SK-N-SH (cell line): ENCODE results near the gene PPM1K. TPM values are rescaled to one million over a fixed set of nuclear protein-coding genes. Genes with fewer than 3 reads are reported as not detected.

ENCODE experiments used
- CTCF ChIA-PET: fragments of 300-600, 350-600 bp; formaldehyde crosslinking; extraction: SDS; loops from one replicate; lab custom pipeline; 2021; lab: Yijun Ruan, JAX
- POLR2A ChIA-PET: fragments of 350-600 bp; sonication (Branson Sonifier 250); formaldehyde crosslinking; extraction: SDS; loops from one replicate; lab custom pipeline; 2020; ENCODE audit warnings: antibody characterized with exemption, inconsistent platforms; lab: Yijun Ruan, JAX
- DNase-seq: peaks from one replicate; pipeline ENCODE4 v3.0.0; 2012
- H2AFZ ChIP-seq: fragments of 200-600 bp; sonication (generic); 2 replicates; pipeline ENCODE4 v1.8.1; 2016; ENCODE audit warnings: antibody characterized with exemption, mild to moderate bottlenecking, low read depth
- H3F3A ChIP-seq: fragments of 200-600 bp; sonication (generic); replicated peaks from 2 replicates; pipeline ENCODE3; 2016; ENCODE audit warnings: antibody characterized with exemption, mild to moderate bottlenecking; ENCODE audit not compliant: insufficient read depth
- H3K27ac ChIP-seq, 2 experiments: fragments of 200-500 bp in 1 of 2; fragments of 200-600 bp in 1 of 2; sonication (Bioruptor generic) in 1 of 2; sonication (generic), shearing (Covaris generic) in 1 of 2; 2 replicates each; pipeline versions ENCODE4 v1.5.1 to v1.6.1; 2014 to 2016; ENCODE audit warnings: low read depth in 2 of 2, inconsistent platforms in 1 of 2, low read length in 1 of 2, mild to moderate bottlenecking in 1 of 2, mixed read lengths in 1 of 2
- H3K27me3 ChIP-seq: fragments of 200-600 bp; sonication (generic), shearing (Covaris generic); 2 replicates; pipeline ENCODE4 v1.6.1; 2016; ENCODE audit warnings: mixed run types; ENCODE audit not compliant: insufficient read depth
- H3K36me3 ChIP-seq, 2 experiments: fragments of 200-500 bp in 1 of 2; fragments of 200-600 bp in 1 of 2; sonication (Bioruptor generic) in 1 of 2; sonication (generic) in 1 of 2; replicated peaks in 1 of 2; 2 replicates each; pipeline versions ENCODE3 to v1.5.1; 2014 to 2016; ENCODE audit warnings: low read length in 1 of 2, mild to moderate bottlenecking in 1 of 2; ENCODE audit not compliant: insufficient read depth in 2 of 2, control insufficient read depth in 1 of 2
- H3K4me1 ChIP-seq, 2 experiments: fragments of 200-500 bp in 1 of 2; fragments of 200-600 bp in 1 of 2; sonication (Bioruptor generic) in 1 of 2; sonication (generic), shearing (Covaris generic) in 1 of 2; 2 replicates each; pipeline versions ENCODE4 v1.5.1 to v1.6.1; 2014 to 2016; ENCODE audit warnings: low read depth in 1 of 2, low read length in 1 of 2, mixed run types in 1 of 2; ENCODE audit not compliant: insufficient read depth in 2 of 2, control insufficient read depth in 1 of 2
- H3K4me2 ChIP-seq: fragments of 200-600 bp; sonication (generic), shearing (Covaris generic); 2 replicates; pipeline ENCODE4 v1.6.1; 2017; ENCODE audit warnings: mixed run types
- H3K4me3 ChIP-seq, 2 experiments: fragments of 200-500 bp in 1 of 2; fragments of 200-600 bp in 1 of 2; sonication (Bioruptor generic) in 1 of 2; sonication (generic), shearing (Covaris generic) in 1 of 2; 2 replicates each; pipeline versions ENCODE4 v1.5.1 to v1.8.1; 2014 to 2016; ENCODE audit warnings: low read depth in 2 of 2, inconsistent platforms in 1 of 2, low read length in 1 of 2, mild to moderate bottlenecking in 1 of 2, mixed read lengths in 1 of 2, moderate library complexity in 1 of 2
- H3K79me2 ChIP-seq: fragments of 200-600 bp; sonication (generic); 2 replicates; pipeline ENCODE4 v1.8.1; 2017; ENCODE audit warnings: mild to moderate bottlenecking; ENCODE audit not compliant: insufficient read depth
- H3K9ac ChIP-seq: fragments of 200-600 bp; sonication (generic); 2 replicates; pipeline ENCODE4 v1.6.1; 2017; ENCODE audit warnings: mixed run types
- H3K9me2 ChIP-seq: fragments of 200-600 bp; sonication (generic); 2 replicates; pipeline ENCODE4 v1.6.1; 2017; ENCODE audit warnings: mixed run types
- H3K9me3 ChIP-seq: fragments of 200-600 bp; sonication (generic); 2 replicates; pipeline ENCODE4 v1.6.1; 2017; ENCODE audit warnings: mixed run types, mild to moderate bottlenecking, moderate library complexity
- H4K20me1 ChIP-seq: fragments of 200-600 bp; sonication (generic); 2 replicates; pipeline ENCODE4 v1.6.1; 2017; ENCODE audit warnings: mild to moderate bottlenecking, mixed run types; ENCODE audit not compliant: insufficient read depth
- CHD2 ChIP-seq: fragments of 150-350 bp; IDR thresholded peaks from 2 replicates; pipeline ENCODE4 v1.6.1; 2018; ENCODE audit warnings: low read length; ENCODE audit not compliant: partially characterized antibody
- ELF1 ChIP-seq: IDR thresholded peaks from 2 replicates; pipeline ENCODE4 v1.4.0; 2012
- EP300 ChIP-seq, 2 experiments: IDR thresholded peaks; 2 replicates each; pipeline versions ENCODE4 v1.4.0 to v1.6.1; 2012; ENCODE audit warnings: borderline replicate concordance in 1 of 2, low read depth in 1 of 2, low read length in 1 of 2
- EZH2phosphoT487 ChIP-seq: fragments of 200-600 bp; sonication (generic); IDR thresholded peaks from 2 replicates; pipeline ENCODE4 v1.6.1; 2017; ENCODE audit warnings: low read depth, mixed run types, mild to moderate bottlenecking, antibody characterized with exemption, moderate library complexity, borderline replicate concordance
- GATA2 ChIP-seq: sonication (generic); formaldehyde crosslinking; IDR thresholded peaks from 2 replicates; pipeline ENCODE4 v1.5.0; 2020; ENCODE audit warnings: mild to moderate bottlenecking, missing genetic modification reagents
- PBX3 ChIP-seq: IDR thresholded peaks from 2 replicates; pipeline ENCODE4; 2012
- POLR2AphosphoS5 ChIP-seq: IDR thresholded peaks from 2 replicates; pipeline ENCODE4 v1.6.1; 2012; ENCODE audit warnings: low read depth, low read length
- RAD21 ChIP-seq: IDR thresholded peaks from 2 replicates; pipeline ENCODE4 v1.6.1; 2012; ENCODE audit warnings: mild to moderate bottlenecking, low read length
- RCOR1 ChIP-seq: fragments of 150-350 bp; IDR thresholded peaks from 2 replicates; pipeline ENCODE4 v1.6.1; 2017; ENCODE audit warnings: antibody characterized with exemption, low read length
- TAF1 ChIP-seq: IDR thresholded peaks from 2 replicates; pipeline ENCODE4 v1.6.1; 2012; ENCODE audit warnings: low read depth, mild to moderate bottlenecking, low read length, moderate library complexity, borderline replicate concordance
- TEAD4 ChIP-seq: IDR thresholded peaks from 2 replicates; pipeline ENCODE4 v1.4.0; 2012; ENCODE audit warnings: mild to moderate bottlenecking, borderline replicate concordance; ENCODE audit not compliant: insufficient read depth
- USF2 ChIP-seq: fragments of 150-350 bp; IDR thresholded peaks from 2 replicates; pipeline ENCODE4 v1.6.1; 2017; ENCODE audit warnings: antibody characterized with exemption, low read length, low read depth, borderline replicate concordance
- YY1 ChIP-seq: IDR thresholded peaks from 2 replicates; pipeline ENCODE4 v1.4.0; 2012; ENCODE audit warnings: low read depth, mild to moderate bottlenecking
- WGBS: methylation state at CpG from one replicate; pipeline ENCODE4 v1.1.6; 2017; ENCODE audit warnings: low lambda C conversion rate; 5-methylcytosine and 5-hydroxymethylcytosine counted together
- polyA plus RNA-seq, 3 experiments: library from polyadenylated mRNA; depleted of rRNA; stranded (reverse); fragments of >200 nt; gene quantifications; 2 replicates each; pipeline ENCODE4 v1.2.3, GENCODE V29; 2012
- TF ChIP-seq, protein P1 (sequence below): fragments of 150-350 bp; IDR thresholded peaks from 2 replicates; pipeline ENCODE4 v1.6.1; 2016; ENCODE audit warnings: mild to moderate bottlenecking, low read depth, low read length
- TF ChIP-seq, protein P2 (sequence below): IDR thresholded peaks from 2 replicates; pipeline ENCODE4 v1.4.0; 2012; ENCODE audit warnings: low read depth, borderline replicate concordance
- TF ChIP-seq, protein P3 (sequence below): IDR thresholded peaks from 2 replicates; pipeline ENCODE4 v1.4.0; 2012; ENCODE audit warnings: low read depth, borderline replicate concordance

The PPM1K gene
- polyA plus RNA-seq, 1 of the 3 experiments (the other 2 are of a cell fraction), result 2.5 TPM

DNA sequence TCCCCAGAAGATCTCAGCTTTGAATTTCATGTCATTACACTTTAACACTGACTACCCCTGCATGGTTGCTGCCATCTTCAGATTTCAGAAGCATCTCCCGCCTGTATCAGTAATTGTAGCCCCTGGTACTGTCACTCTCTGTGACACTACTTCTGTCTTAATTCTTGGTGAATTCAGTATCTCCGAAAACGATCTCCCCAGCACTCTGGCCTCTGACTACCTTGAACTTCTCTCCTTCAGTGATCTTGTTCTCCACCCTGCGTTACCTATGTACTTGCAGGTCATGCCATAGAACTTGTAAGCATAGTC lies 72.2 kb downstream of the PPM1K start:
- Histone ChIP-seq H3K9ac (no peak overlapping the region), H3K4me1 (no peaks in the 10 kb centered on the region), H3K4me3 (no peak overlapping the region; a peak in 1 of 4 replicates), H3K9me3 (no peaks in the 10 kb centered on the region), H3K27ac (no peak overlapping the region), H2AFZ (no peak overlapping the region), H4K20me1 (no peaks in the 10 kb centered on the region), H3F3A (no peaks in the 10 kb centered on the region), H3K27me3 (no peaks in the 10 kb centered on the region; the same call in 1 of the 2 replicates), H3K9me2 (no peaks in the 10 kb centered on the region), H3K36me3 (no peaks in the 10 kb centered on the region), H3K79me2 (no peaks in the 10 kb centered on the region), H3K4me2 (no peak overlapping the region)
- ChIA-PET CTCF (interaction anchor here (0.7 to 3.7 kb wide), 82 partner anchors 9 to 811 kb away, joined by 3 to 54 read pairs (median 4); partner anchors contain the start of genes ABCG2, HERC5 and SPP1), POLR2A (no interaction called here)
- WGBS, result 7% methylated on average over 4 of the region's 4 CpGs
- DNase-seq, result no peak
- no peak for TF ChIP-seq CHD2
- TF ChIP-seq, protein P1, sequence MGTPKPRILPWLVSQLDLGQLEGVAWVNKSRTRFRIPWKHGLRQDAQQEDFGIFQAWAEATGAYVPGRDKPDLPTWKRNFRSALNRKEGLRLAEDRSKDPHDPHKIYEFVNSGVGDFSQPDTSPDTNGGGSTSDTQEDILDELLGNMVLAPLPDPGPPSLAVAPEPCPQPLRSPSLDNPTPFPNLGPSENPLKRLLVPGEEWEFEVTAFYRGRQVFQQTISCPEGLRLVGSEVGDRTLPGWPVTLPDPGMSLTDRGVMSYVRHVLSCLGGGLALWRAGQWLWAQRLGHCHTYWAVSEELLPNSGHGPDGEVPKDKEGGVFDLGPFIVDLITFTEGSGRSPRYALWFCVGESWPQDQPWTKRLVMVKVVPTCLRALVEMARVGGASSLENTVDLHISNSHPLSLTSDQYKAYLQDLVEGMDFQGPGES, result no peak
- no peak for TF ChIP-seq TEAD4
- no peak for TF ChIP-seq POLR2AphosphoS5
- TF ChIP-seq, protein P2, sequence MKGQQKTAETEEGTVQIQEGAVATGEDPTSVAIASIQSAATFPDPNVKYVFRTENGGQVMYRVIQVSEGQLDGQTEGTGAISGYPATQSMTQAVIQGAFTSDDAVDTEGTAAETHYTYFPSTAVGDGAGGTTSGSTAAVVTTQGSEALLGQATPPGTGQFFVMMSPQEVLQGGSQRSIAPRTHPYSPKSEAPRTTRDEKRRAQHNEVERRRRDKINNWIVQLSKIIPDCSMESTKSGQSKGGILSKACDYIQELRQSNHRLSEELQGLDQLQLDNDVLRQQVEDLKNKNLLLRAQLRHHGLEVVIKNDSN, result no peak
- TF ChIP-seq RCOR1, result no peak
- no peak for TF ChIP-seq RAD21
- no peak for TF ChIP-seq EP300 (IDR thresholded peaks at IDR 0.05; ENCODE audit: borderline replicate concordance in 1 of 2, low read depth in 1 of 2, low read length in 1 of 2)
- no peak for TF ChIP-seq YY1
- TF ChIP-seq USF2, result no peak
- no peak for TF ChIP-seq PBX3
- no peak for TF ChIP-seq TAF1
- TF ChIP-seq GATA2 (CRISPR knock-in tag), result no peak
- TF ChIP-seq ELF1, result no peak
- no peak for TF ChIP-seq EZH2phosphoT487
- TF ChIP-seq, protein P3, sequence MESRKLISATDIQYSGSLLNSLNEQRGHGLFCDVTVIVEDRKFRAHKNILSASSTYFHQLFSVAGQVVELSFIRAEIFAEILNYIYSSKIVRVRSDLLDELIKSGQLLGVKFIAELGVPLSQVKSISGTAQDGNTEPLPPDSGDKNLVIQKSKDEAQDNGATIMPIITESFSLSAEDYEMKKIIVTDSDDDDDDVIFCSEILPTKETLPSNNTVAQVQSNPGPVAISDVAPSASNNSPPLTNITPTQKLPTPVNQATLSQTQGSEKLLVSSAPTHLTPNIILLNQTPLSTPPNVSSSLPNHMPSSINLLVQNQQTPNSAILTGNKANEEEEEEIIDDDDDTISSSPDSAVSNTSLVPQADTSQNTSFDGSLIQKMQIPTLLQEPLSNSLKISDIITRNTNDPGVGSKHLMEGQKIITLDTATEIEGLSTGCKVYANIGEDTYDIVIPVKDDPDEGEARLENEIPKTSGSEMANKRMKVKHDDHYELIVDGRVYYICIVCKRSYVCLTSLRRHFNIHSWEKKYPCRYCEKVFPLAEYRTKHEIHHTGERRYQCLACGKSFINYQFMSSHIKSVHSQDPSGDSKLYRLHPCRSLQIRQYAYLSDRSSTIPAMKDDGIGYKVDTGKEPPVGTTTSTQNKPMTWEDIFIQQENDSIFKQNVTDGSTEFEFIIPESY, result no peak
